HEK293 (cell line): Measurements from ENCODE around the gene SEMA6A.

ENCODE experiments used
- EGR2 ChIP-seq: fragments of 450-650 bp; formaldehyde crosslinking; IDR thresholded peaks from 2 replicates; pipeline ENCODE4 v1.5.1; 2016; ENCODE audit warnings: low read depth, missing biosample characterization, missing genetic modification characterization
- HOXC10 ChIP-seq: sonication (generic); formaldehyde crosslinking; IDR thresholded peaks from 2 replicates; pipeline ENCODE4 v1.8.1; 2023; ENCODE audit warnings: mild to moderate bottlenecking, missing genetic modification reagents
- MEIS1 ChIP-seq: sonication (generic); formaldehyde crosslinking; IDR thresholded peaks from 2 replicates; pipeline ENCODE4 v1.8.1; 2022; ENCODE audit warnings: missing genetic modification reagents, mild to moderate bottlenecking, borderline replicate concordance
- PBX3 ChIP-seq: sonication (generic); formaldehyde crosslinking; IDR thresholded peaks from 2 replicates; pipeline ENCODE4 v1.8.1; 2022; ENCODE audit warnings: mild to moderate bottlenecking, moderate library complexity, missing genetic modification reagents
- REST ChIP-seq: fragments of 450-650 bp; formaldehyde crosslinking; IDR thresholded peaks from 2 replicates; pipeline ENCODE4 v1.5.1; 2016; ENCODE audit warnings: missing biosample characterization, missing genetic modification characterization
- SP2 ChIP-seq: fragments of 450-650 bp; formaldehyde crosslinking; IDR thresholded peaks from 2 replicates; pipeline ENCODE4 v1.5.1; 2016; ENCODE audit warnings: missing biosample characterization, missing genetic modification characterization
- SP7 ChIP-seq: fragments of 450-650 bp; formaldehyde crosslinking; IDR thresholded peaks from 2 replicates; pipeline ENCODE4 v1.5.1; 2016; ENCODE audit warnings: missing biosample characterization, missing genetic modification characterization
- WT1 ChIP-seq: fragments of 450-650 bp; formaldehyde crosslinking; IDR thresholded peaks from 2 replicates; pipeline ENCODE4 v1.5.1; 2016; ENCODE audit warnings: missing biosample characterization, missing genetic modification characterization
- ZNF114 ChIP-seq: fragments of 450-650 bp; formaldehyde crosslinking; IDR thresholded peaks from 2 replicates; pipeline ENCODE4 v1.5.0; 2017; ENCODE audit warnings: missing biosample characterization, missing genetic modification characterization
- ZNF175 ChIP-seq: fragments of 450-650 bp; formaldehyde crosslinking; IDR thresholded peaks from 2 replicates; pipeline ENCODE4 v1.5.1; 2016; ENCODE audit warnings: missing biosample characterization, missing genetic modification characterization
- ZNF24 ChIP-seq: fragments of 450-650 bp; formaldehyde crosslinking; IDR thresholded peaks from 2 replicates; pipeline ENCODE4 v1.5.1; 2016; ENCODE audit warnings: missing biosample characterization, missing genetic modification characterization
- ZNF248 ChIP-seq: fragments of 450-650 bp; formaldehyde crosslinking; IDR thresholded peaks from 2 replicates; pipeline ENCODE4 v1.5.1; 2017; ENCODE audit warnings: missing biosample characterization, missing genetic modification characterization
- ZNF362 ChIP-seq: fragments of 450-650 bp; formaldehyde crosslinking; IDR thresholded peaks from 2 replicates; pipeline ENCODE4 v1.5.1; 2016; ENCODE audit warnings: missing biosample characterization, missing genetic modification characterization
- ZNF501 ChIP-seq: fragments of 450-650 bp; formaldehyde crosslinking; IDR thresholded peaks from 2 replicates; pipeline ENCODE4 v1.5.1; 2016; ENCODE audit warnings: missing biosample characterization, missing genetic modification characterization
- ZNF544 ChIP-seq: fragments of 450-650 bp; formaldehyde crosslinking; IDR thresholded peaks from 2 replicates; pipeline ENCODE4 v1.5.0; 2017; ENCODE audit warnings: missing biosample characterization, missing genetic modification characterization
- ZNF549 ChIP-seq: fragments of 450-650 bp; IDR thresholded peaks from 2 replicates; pipeline ENCODE4 v1.5.1; 2018; ENCODE audit warnings: missing biosample characterization, missing genetic modification characterization, mild to moderate bottlenecking, inconsistent platforms, moderate library complexity
- ZNF561 ChIP-seq: fragments of 450-650 bp; IDR thresholded peaks from 2 replicates; pipeline ENCODE4 v1.5.1; 2018; ENCODE audit warnings: missing biosample characterization, missing genetic modification characterization, borderline replicate concordance
- ZNF776 ChIP-seq: fragments of 450-650 bp; formaldehyde crosslinking; IDR thresholded peaks from 2 replicates; pipeline ENCODE4 v1.5.0; 2017; ENCODE audit warnings: missing biosample characterization, missing genetic modification characterization, borderline replicate concordance
- ZSCAN23 ChIP-seq: fragments of 450-650 bp; formaldehyde crosslinking; IDR thresholded peaks from 2 replicates; pipeline ENCODE4 v1.5.1; 2016; ENCODE audit warnings: missing biosample characterization, missing genetic modification characterization
- ZSCAN4 ChIP-seq: fragments of 450-650 bp; formaldehyde crosslinking; IDR thresholded peaks from 2 replicates; pipeline ENCODE4 v1.5.1; 2017; ENCODE audit warnings: missing biosample characterization, missing genetic modification characterization
- TF ChIP-seq, protein P1 (sequence below): fragments of 450-650 bp; formaldehyde crosslinking; IDR thresholded peaks from 2 replicates; pipeline ENCODE4 v1.5.1; 2016; ENCODE audit warnings: missing biosample characterization, missing genetic modification characterization
- TF ChIP-seq, protein P2 (sequence below): fragments of 450-650 bp; formaldehyde crosslinking; IDR thresholded peaks from 2 replicates; pipeline ENCODE4 v1.5.1; 2016; ENCODE audit warnings: missing biosample characterization, missing genetic modification characterization

Gene SEMA6A

DNA sequence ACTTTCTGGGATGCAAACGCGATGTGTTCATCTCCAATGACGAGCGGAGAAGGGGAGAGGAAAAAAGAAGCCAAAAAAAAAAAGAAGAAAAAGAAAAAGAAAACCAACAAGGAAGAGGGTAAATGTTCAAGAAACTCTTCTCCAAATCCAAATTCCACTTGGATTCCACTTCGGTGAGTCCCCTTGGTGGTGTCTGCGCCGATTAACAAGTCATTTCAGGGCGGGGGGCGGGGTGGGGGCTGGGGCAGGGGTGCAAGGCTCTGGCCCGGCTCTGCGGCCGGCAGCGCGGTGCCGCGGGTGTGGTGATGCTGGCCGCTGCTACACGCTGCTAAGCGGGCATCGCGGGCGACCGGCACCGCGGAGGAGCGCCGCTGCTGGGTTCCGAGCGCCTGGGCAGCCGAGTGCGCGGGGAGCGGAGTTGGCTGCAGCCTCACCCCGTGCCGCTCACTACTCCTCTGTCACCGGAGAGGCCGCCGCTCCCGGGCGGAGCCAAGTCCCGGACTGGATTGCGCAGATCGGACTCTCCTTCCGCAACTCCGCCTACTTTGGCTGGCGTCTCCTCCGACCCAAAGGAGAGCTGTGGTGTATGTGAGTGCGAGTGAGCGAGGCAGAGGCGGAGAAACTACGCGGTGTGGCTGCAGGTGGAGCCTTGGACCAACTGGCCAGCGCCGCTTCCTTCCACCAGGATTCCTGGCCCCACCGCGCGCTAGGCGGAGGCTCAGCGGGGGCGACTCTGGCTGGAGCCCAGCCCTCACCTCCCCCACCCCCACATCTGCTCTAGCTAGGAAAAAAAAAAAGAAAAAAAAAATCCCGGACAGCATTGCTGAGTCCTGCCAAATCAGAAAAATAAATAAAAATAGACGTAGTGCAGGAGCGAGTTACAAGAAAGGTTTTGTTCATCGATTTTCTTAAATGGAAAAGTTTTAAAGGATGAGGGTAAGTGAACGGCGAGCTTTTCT is at the start of gene SEMA6A (continued):
- TF ChIP-seq REST (peak; percentile 73), ZNF544 (tag by site-specific recombination) (no peak), ZNF549 (tag by site-specific recombination) (no peak), ZNF248 (tag by site-specific recombination) (no peak), EGR2 (tag by site-specific recombination) (peak; percentile 96; the same call in 1 of the 2 replicates), ZSCAN4 (tag by site-specific recombination) (peak; percentile 81), ZNF362 (tag by site-specific recombination) (peak; percentile 100), ZNF114 (tag by site-specific recombination) (no peak), ZNF175 (tag by site-specific recombination) (no peak), ZNF776 (tag by site-specific recombination) (no peak), PBX3 (peak; percentile 75), ZNF561 (tag by site-specific recombination) (peak; percentile 96), WT1 (peak; percentile 80), SP7 (peak; percentile 97), SP2 (tag by site-specific recombination) (peak; percentile 61), MEIS1 (CRISPR knock-in tag) (no peak), ZNF501 (peak; percentile 99), ZNF24 (tag by site-specific recombination) (peak; percentile 98), ZSCAN23 (peak; percentile 96), HOXC10 (CRISPR knock-in tag) (no peak)
- TF ChIP-seq, protein P1, sequence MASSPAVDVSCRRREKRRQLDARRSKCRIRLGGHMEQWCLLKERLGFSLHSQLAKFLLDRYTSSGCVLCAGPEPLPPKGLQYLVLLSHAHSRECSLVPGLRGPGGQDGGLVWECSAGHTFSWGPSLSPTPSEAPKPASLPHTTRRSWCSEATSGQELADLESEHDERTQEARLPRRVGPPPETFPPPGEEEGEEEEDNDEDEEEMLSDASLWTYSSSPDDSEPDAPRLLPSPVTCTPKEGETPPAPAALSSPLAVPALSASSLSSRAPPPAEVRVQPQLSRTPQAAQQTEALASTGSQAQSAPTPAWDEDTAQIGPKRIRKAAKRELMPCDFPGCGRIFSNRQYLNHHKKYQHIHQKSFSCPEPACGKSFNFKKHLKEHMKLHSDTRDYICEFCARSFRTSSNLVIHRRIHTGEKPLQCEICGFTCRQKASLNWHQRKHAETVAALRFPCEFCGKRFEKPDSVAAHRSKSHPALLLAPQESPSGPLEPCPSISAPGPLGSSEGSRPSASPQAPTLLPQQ (tag by site-specific recombination): peak; percentile 99
- TF ChIP-seq, protein P2, sequence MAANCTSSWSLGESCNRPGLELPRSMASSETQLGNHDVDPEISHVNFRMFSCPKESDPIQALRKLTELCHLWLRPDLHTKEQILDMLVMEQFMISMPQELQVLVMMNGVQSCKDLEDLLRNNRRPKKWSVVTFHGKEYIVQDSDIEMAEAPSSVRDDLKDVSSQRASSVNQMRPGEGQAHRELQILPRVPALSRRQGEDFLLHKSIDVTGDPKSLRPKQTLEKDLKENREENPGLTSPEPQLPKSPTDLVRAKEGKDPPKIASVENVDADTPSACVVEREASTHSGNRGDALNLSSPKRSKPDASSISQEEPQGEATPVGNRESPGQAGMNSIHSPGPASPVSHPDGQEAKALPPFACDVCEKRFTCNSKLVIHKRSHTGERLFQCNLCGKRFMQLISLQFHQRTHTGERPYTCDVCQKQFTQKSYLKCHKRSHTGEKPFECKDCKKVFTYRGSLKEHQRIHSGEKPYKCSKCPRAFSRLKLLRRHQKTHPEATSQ (tag by site-specific recombination): peak; percentile 98
